ENCODE measurements around the gene IRX5. TPM values are rescaled to one million over a fixed set of nuclear protein-coding genes. Genes with fewer than 3 reads are reported as not detected.

The IRX5 gene
- total and polyA plus RNA-seq, 8 donors = 0.75 to 15.2 (median 3.5) TPM; not detected in 1

GRCh38 chr16:54947616-54948015 is 17.0 kb downstream of the IRX5 start:
- WGBS, 5 donors = 80 to 90% (median 85%) methylated on average over 3 of the region's 3 CpGs
- Histone ChIP-seq H3K36me3 (no peaks in the 10 kb centered on the region), H3K27ac (no peak overlapping the region), H3K27me3 (peaks cover 0 to 71% (median 4%) of the 10 kb centered on the region in 3 donors), H3K4me1 (no peaks in the 10 kb centered on the region), H3K9me3 (no peaks in the 10 kb centered on the region), H3K4me3 (no peak overlapping the region)
- no peak for TF ChIP-seq CTCF (IDR thresholded peaks at IDR 0.05)
- no peak for TF ChIP-seq POLR2A (IDR thresholded peaks at IDR 0.05)
- TF ChIP-seq POLR2AphosphoS5 (IDR thresholded peaks at IDR 0.05) = no peak
- no peak for DNase-seq
- intact Hi-C loops (cut with DNase I; ENCODE audit: low total_unique reads) = no loop called here

DNA sequence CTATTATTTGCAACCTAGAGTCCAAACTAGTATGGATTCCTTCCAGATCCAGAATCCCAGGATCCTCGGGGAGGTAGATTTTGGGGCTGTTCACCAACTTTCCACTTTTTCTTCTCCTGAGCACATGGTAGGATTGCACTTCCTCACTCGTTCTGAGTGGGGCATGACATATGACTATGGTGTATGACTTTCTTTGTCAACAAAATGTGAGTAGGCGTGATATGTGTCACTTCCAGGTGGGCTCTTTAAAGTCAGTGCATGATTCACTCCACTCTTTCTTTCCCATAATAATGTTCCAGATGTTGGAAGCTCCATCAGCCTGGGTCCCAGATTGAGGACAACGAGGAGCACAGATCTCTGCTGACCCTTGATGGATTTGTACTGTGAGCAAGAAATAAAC is 21.5 kb downstream of the IRX5 start:
- DNase-seq = no peak
- Histone ChIP-seq H3K27ac (no peak overlapping the region), H3K36me3 (no peaks in the 10 kb centered on the region), H3K4me1 (no peaks in the 10 kb centered on the region), H3K9me3 (no peaks in the 10 kb centered on the region), H3K4me3 (no peak overlapping the region), H3K27me3 (peaks cover 0 to 46% (median 4%) of the 10 kb centered on the region in 3 donors)
- intact Hi-C loops (cut with DNase I; ENCODE audit: low total_unique reads) = no loop called here
- 58 to 69% (median 63%) methylated on average over 4 of the region's 4 CpGs for WGBS, 5 donors
- TF ChIP-seq EP300 (IDR thresholded peaks at IDR 0.05) = no peak
- TF ChIP-seq POLR2AphosphoS5 (IDR thresholded peaks at IDR 0.05) = no peak
- no peak for TF ChIP-seq CTCF (IDR thresholded peaks at IDR 0.05)
- no peak for TF ChIP-seq POLR2A (IDR thresholded peaks at IDR 0.05)

DNA sequence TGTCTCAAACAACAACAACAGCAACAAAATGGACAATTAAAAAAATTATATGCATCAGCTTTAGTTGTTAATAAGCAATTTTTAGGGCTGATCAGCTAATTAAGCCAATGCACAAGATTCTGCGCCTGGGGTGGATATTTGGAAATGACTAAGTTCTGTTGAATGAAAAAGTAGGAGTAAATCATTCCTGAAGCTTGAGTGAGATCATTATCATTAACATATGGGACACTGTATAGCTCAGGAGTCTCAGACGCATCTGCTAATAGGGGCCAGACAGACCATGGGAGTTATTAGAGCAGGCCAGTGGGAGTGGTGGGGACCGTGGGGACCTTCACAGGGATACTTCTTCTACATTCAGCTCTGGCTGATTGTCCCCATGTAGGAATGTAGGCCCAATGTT is 22.8 kb downstream of the IRX5 start:
- no peaks in the 10 kb centered on the region for H3K4me1 ChIP-seq
- intact Hi-C loops (cut with DNase I; ENCODE audit: low total_unique reads) = no loop called here
- no peaks in the 10 kb centered on the region for H3K36me3 ChIP-seq
- H3K27me3 ChIP-seq = peaks cover 0 to 38% (median 4%) of the 10 kb centered on the region in 3 donors
- 85 to 94% (median 92%) methylated on average over 3 of the region's 3 CpGs for WGBS, 5 donors
- TF ChIP-seq POLR2AphosphoS5 (IDR thresholded peaks at IDR 0.05) = no peak
- no peak for TF ChIP-seq EP300 (IDR thresholded peaks at IDR 0.05)
- TF ChIP-seq POLR2A (IDR thresholded peaks at IDR 0.05) = no peak
- TF ChIP-seq CTCF (IDR thresholded peaks at IDR 0.05) = no peak
- no peak overlapping the region for H3K4me3 ChIP-seq
- DNase-seq = no peak
- no peak overlapping the region for H3K27ac ChIP-seq
- no peaks in the 10 kb centered on the region for H3K9me3 ChIP-seq

DNA sequence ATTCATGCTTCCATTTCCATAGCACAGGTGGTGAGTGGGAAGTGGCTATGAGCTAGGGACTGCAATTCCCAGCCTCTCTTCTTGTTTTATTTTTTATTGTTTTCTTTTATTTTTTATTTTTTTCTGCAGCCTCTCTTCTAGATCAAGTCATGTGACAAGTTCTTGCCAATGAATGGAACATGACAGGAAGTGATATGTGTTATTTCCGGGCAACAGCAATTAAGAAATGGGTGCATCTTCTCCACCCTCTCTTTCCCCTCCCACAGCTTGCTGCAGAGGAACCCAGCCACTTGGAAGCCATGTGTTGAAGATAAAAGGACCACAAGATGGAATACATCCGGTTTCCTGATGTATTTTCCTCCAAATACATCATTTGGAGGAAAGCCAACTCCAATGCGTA is 23.6 kb downstream of the IRX5 start:
- WGBS, 5 donors = 67 to 79% (median 67%) methylated on average over 3 of the region's 3 CpGs
- Histone ChIP-seq H3K9me3 (no peaks in the 10 kb centered on the region), H3K27ac (no peak overlapping the region), H3K27me3 (peaks cover 0 to 31% (median 4%) of the 10 kb centered on the region in 3 donors), H3K36me3 (no peaks in the 10 kb centered on the region), H3K4me3 (no peak overlapping the region), H3K4me1 (no peaks in the 10 kb centered on the region)
- TF ChIP-seq EP300 (IDR thresholded peaks at IDR 0.05) (no peak), POLR2A (IDR thresholded peaks at IDR 0.05) (no peak), POLR2AphosphoS5 (IDR thresholded peaks at IDR 0.05) (no peak), CTCF (IDR thresholded peaks at IDR 0.05) (no peak)
- intact Hi-C loops (cut with DNase I; ENCODE audit: low total_unique reads) = no loop called here
- peak in 1 of 2 donors; percentile 10 for DNase-seq

Measured in stomach (tissue), 9 donors.